Measurements from ENCODE around the gene PJVK.

Gene PJVK

GRCh38 chr2:178480227-178481181 is 29.3 kb downstream of the PJVK start, which contains the start of gene PLEKHA3:
Gene PLEKHA3, plus strand, starts transcription at chr2:178480457. Its CDS starts 413 bp downstream, at chr2:178480870.
- peak; percentile 96 for DNase-seq (ENCODE audit: low spot score)

DNA sequence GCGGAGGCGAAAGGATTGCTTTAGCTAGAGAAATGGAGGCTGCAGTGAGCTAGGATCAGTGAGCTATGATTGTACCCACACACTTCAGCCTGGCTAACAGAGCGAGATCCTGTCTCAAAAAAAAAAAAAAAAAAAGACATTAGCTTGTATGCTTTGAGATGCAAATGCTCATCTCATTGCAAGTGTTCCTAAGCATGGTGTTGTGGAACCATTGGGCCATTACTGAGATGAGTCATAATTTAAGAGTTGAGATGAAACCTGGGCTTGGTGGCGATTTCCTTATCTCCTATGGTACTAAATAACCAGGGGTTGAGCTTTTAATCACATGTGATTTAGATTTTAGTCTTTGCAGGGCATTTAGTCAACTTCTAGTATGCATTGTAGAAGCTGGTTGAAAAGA is 31.3 kb downstream of the PJVK start:
- DNase-seq (ENCODE audit: low spot score) = no peak

DNA sequence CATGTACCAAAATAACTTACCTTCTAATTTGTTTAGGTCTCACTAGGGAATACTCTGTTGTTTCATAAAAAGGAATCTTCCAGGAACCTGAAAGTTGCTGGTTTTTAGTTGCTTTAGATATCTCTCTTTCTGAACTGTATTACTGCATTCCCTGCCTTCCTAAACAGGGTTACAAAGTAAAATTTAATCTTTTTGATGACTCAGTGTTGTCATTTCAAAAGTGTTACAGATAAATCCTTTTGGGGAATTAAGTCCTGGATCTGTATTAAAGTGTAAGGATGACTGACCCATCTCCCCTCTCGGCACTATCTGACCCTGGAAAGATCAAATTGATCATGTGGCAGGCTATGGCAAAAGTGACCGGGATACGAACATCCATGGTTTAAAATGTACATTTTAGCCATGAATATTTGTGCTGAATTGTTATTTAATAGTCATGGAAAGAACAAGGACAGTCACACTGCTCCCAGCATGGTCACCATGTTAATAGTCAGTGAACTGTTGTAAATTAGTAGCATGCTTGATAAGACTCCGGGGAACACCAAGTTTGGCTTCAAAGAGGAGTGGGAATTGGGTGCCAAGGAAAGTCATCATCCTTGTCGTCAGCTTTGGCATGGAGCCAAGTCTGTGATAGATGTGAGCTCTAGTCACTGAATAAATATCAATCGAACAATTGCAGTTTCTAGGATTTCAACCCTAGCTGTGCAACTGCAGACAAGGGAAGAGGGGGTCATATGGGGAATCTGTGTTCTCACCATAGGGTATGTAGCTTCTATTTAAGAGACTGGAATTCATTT is 33.3 kb downstream of the PJVK start:
- DNase-seq (ENCODE audit: low spot score) = no peak

GRCh38 chr2:178485356-178485755 is 34.2 kb downstream of the PJVK start:
- DNase-seq (ENCODE audit: low spot score) = no peak

- DNase-seq (ENCODE audit: low spot score) = no peak
Measured at GRCh38 chr2:178491612-178492011, 40.4 kb downstream of the PJVK start.

GRCh38 chr2:178496049-178496448 is 44.9 kb downstream of the PJVK start:
- no peak for DNase-seq (ENCODE audit: low spot score)

DNA sequence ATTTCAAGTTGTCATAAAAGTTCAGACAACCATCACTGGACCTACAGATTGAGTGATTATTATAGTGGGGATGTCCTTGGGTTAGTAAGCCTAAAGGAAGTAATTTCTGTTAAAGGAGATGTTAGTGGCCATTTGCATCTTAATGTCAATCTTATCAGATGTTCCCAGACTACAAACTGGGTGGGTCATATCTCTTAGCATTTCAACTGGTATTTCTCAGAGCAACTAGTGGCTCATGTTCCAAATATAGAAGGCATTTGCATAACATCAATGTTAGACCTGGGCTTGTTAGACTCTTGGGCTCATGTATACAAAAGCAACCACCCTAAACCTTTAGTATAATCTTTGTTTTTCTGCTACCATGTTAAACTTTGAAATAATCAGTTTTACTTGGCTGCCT is 47.0 kb downstream of the PJVK start:
- DNase-seq (ENCODE audit: low spot score) = no peak

DNA sequence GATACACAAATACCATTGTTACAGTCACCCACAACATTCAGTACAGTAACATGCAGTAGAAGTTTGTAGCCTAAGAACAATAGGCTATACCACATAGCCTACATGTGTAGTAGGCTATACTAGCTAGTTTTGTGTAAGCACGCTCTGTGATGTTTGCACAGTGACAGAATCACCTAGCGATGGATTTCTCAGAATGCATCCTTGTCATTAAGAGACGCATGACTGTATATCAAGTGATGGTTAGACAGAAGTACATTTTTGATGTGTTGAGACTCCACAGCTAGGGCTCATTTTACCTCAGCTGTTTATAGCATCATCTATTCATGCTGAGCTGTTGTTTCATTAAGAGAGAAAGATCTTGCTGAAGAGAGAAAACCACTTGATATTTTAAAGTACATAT is 48.5 kb downstream of the PJVK start:
- DNase-seq (ENCODE audit: low spot score) = no peak

DNA sequence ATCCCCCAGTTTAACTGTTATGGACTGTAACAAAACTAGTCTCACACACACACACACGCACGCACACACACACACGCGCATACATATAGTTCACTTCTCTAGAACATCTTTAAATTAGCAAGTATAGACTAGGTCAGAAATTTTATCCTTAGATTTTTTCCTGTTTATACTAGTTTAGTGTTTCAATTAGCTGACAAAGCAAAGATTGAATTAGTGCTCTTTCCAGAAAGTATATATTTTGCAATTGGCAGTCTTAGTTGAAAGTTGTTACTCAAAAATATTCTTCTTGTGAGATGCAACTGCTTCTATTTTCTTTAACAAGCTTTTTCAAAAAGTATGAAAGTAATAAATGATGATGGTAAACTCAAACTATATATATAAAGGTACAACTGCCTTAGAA is 51.6 kb downstream of the PJVK start:
- DNase-seq (ENCODE audit: low spot score) = no peak

DNA sequence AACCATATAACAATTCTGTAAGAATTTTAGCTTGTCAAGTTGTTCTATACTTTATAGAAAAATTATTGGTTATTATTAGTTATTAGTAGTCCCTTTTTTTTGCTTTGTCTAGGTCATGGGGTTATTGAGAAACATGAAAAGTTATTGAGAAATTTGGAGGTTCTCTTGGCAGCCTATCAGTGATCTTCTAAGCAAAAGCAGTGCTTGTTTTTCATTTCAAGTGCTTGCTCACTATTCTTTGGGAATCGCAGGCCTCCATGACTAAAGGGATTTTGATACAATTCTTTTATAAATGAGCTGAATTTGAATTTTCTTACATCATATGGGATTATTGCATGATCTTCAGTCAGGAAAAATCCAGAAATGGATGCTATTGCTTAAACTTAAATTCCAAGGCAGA is 54.9 kb downstream of the PJVK start:
- no peak for DNase-seq (ENCODE audit: low spot score)

DNA sequence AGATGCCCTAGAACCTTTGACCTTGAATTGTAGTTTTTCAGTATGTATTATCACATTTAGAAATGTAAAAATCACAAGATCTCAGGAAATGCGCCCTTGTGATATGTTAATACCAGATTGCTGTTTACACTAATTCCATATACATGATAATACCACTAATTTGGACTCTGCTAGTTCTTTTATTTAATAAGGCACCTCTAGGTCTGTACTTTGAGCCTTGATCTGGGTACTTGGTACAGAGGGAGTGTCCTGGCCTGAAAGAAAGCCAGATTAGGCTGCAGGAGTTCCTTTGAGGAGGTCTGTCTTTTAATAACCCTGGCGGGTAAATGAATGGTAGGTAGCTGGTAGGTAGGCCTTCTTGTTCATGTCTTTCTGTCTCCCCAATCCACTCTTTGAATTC is 55.3 kb downstream of the PJVK start:
- no peak for DNase-seq (ENCODE audit: low spot score)

DNA sequence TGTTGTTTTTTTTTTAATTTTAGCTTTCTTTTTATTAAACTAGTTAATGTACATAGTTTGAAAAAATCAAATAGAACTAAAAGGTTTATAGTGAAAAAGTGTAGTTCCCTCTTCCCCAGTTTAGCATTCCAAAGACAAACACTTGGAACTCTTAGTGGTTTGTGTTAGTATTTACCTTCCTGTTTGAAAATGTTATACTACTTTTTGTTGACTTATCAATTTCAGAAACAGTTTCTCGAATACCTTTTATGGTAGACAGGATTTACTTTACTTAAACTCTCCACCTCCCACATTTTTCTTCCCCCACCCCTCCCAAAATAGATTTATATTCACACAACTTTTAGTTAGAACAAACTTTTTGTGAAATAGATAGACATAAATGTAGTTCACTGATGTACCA is 55.8 kb downstream of the PJVK start:
- DNase-seq (ENCODE audit: low spot score) = no peak

DNA sequence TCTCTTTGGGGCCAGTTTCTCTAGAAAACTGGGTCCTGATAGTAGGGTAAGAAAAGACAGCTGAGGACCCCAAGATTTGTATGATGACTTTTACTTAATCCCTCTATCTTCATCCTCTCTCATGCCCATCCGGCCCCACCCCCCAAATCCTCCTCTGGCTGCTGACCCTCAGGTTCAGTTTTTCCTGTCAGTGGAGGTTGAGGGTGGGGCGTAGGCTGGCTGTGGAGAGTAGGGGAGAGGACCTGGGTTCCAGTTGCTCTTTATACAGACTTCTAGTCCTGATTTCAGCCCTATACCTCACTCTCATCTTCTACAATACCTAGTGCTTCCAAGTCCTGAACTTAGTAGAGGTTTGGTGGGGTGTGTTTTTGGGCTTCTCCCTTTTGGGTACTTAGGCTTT is 57.5 kb downstream of the PJVK start:
- no peak for DNase-seq (ENCODE audit: low spot score)

- no peak for DNase-seq (ENCODE audit: low spot score)
Measured at GRCh38 chr2:178510384-178510783, 59.2 kb downstream of the PJVK start.

All from LoVo (cell line).